C4-2B (cell line): Measurements from ENCODE around the gene LBP.

Experiments used
- CTCF ChIP-seq: fragments of 450-650 bp; conservative IDR thresholded peaks from 2 replicates; pipeline ENCODE4 v1.5.1; 2017; ENCODE audit warnings: mild to moderate bottlenecking
- ZFX ChIP-seq: fragments of 450-650 bp; IDR thresholded peaks from 2 replicates; pipeline ENCODE4 v1.6.1; 2017

- no peak for TF ChIP-seq CTCF
- no peak for TF ChIP-seq ZFX
Observed at GRCh38 chr20:38404016-38404415, 57.7 kb downstream of the LBP start.
